ENCODE measurements around the gene CACNA1H. TPM values are rescaled to one million over a fixed set of nuclear protein-coding genes. Genes with fewer than 3 reads are reported as not detected.

Gene CACNA1H
- total RNA-seq, 1 experiment from 2014 or later: 24.3 TPM

DNA sequence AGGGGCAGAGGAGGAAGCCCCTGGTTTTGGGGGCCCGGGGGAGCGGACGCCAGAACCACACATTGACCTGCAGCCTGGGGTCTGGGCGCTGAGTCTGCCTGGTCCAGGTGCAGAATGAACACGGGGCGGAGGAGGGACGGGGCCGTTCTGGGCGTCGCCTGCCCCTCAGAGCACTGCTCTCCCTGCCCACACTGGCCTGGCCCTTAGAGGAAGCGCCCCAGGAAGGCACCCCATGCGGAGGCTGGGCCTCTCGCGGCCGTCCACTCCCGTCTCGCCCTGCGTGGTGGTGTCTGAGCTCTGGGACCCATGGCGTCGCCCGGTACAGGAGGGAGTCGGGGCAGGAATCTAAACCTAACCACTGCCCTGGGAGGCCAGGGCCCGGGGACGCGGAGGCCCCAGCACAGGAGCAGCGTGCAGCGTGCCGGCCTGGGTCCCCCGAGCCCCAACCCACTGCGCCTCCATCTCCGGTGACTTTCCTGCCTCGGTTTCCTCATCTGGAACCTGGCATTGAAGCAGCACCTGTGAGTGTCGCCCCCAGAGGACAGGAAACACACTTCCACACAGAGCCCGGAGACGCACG lies 107.3 kb downstream of the CACNA1H start (continued):
- TF ChIP-seq, protein P1, sequence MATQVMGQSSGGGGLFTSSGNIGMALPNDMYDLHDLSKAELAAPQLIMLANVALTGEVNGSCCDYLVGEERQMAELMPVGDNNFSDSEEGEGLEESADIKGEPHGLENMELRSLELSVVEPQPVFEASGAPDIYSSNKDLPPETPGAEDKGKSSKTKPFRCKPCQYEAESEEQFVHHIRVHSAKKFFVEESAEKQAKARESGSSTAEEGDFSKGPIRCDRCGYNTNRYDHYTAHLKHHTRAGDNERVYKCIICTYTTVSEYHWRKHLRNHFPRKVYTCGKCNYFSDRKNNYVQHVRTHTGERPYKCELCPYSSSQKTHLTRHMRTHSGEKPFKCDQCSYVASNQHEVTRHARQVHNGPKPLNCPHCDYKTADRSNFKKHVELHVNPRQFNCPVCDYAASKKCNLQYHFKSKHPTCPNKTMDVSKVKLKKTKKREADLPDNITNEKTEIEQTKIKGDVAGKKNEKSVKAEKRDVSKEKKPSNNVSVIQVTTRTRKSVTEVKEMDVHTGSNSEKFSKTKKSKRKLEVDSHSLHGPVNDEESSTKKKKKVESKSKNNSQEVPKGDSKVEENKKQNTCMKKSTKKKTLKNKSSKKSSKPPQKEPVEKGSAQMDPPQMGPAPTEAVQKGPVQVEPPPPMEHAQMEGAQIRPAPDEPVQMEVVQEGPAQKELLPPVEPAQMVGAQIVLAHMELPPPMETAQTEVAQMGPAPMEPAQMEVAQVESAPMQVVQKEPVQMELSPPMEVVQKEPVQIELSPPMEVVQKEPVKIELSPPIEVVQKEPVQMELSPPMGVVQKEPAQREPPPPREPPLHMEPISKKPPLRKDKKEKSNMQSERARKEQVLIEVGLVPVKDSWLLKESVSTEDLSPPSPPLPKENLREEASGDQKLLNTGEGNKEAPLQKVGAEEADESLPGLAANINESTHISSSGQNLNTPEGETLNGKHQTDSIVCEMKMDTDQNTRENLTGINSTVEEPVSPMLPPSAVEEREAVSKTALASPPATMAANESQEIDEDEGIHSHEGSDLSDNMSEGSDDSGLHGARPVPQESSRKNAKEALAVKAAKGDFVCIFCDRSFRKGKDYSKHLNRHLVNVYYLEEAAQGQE (IDR thresholded peaks at IDR 0.05; ENCODE audit: low read depth): no peak
- TF ChIP-seq TCF7L2 (IDR thresholded peaks at IDR 0.05; ENCODE audit: borderline replicate concordance, extremely low read depth, insufficient read depth, insufficient read length): no peak

DNA sequence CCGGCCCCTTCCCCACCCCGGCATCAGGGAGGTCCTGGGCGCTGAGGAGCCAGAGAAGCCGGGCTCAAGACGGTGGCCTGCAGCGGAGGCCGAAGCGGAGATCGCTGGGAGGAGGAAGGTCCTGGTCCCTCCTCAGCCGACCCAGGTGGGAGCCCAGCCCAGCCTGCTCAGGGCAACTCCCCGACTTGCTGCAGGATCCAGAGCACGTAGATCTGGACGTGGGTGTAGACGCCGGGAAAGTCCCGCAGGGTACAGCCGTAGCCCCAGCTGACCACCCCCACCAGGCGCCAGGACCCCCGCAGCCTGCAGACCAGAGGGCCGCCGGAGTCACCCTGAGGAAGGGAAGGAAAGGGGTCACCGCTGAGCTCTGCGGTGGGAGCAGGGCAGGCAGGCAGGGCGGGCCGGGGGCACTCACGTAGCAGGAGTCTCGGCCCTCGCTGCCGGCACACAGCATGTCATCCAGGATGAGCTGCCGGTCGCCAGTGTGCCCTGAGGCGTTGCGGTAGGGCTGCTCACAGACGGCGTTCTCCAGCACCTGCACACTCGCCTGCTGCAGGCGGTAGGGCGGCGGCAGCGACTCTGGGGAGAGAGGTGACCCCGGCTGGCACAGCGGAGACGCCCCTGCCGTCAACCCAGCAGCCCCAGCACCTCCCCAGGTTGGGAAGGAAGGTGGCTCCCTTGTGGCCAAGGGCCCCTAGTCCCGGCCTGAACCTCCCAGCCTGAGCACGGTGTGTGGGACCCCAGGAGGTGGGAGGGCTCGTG lies 108.4 kb downstream of the CACNA1H start:
- Histone ChIP-seq H3K79me2 (ENCODE audit: insufficient read depth, low read length) (no peaks in the 10 kb centered on the region), H3K9me2 (ENCODE audit: insufficient read depth) (no peaks in the 10 kb centered on the region), H3K9me3 (ENCODE audit: control insufficient read depth in 1 of 2, insufficient read depth in 1 of 2, low read depth in 1 of 2, low read length in 2 of 2) (no peaks in the 10 kb centered on the region; a peak in 1 of 4 replicates), H2AFZ (ENCODE audit: low read depth, low read length, poor library complexity, severe bottlenecking) (no peak overlapping the region), H3K4me1 (ENCODE audit: control insufficient read depth in 1 of 2, insufficient read depth in 2 of 2, low read length in 2 of 2) (peaks cover 4 to 13% of the 10 kb centered on the region in 2 experiments; a peak in 3 of 4 replicates), H3K27me3 (ENCODE audit: insufficient read depth, low read length) (peaks cover 4% of the 10 kb centered on the region; the same call in 1 of the 2 replicates), H3K4me2 (ENCODE audit: low read length) (no peak overlapping the region), H3K4me3 (replicated peaks in 1 of 2; ENCODE audit: low read depth in 1 of 2, low read length in 2 of 2) (no peak overlapping the region), H3K27ac (ENCODE audit: low read depth, low read length) (no peak overlapping the region), H4K20me1 (ENCODE audit: insufficient read depth) (no peaks in the 10 kb centered on the region), H3K9ac (ENCODE audit: low read length) (no peak overlapping the region), H3K36me3 (ENCODE audit: control insufficient read depth in 1 of 2, insufficient read depth in 2 of 2, low read length in 2 of 2) (no peaks in the 10 kb centered on the region)
- ATAC-seq: no peak
- ChIA-PET RAD21 (ENCODE audit: low non-redundant PET in 1 of 2, low total read pairs in 2 of 2, uncharacterized antibody in 2 of 2, unreplicated experiment in 2 of 2) (no interaction called here), POLR2A (no interaction called here), CTCF (no interaction called here)
- BruUV-seq (replicated peaks): no TSS peak
- DNase-seq (ENCODE audit: low read depth, low spot score): no peak
- intact Hi-C loops (cut with micrococcal nuclease): no loop called here
- TF ChIP-seq, protein P2, sequence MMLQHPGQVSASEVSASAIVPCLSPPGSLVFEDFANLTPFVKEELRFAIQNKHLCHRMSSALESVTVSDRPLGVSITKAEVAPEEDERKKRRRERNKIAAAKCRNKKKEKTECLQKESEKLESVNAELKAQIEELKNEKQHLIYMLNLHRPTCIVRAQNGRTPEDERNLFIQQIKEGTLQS (IDR thresholded peaks at IDR 0.05): no peak
- TF ChIP-seq CEBPB (IDR thresholded peaks at IDR 0.05; ENCODE audit: low read depth) (no peak), FOSL1 (IDR thresholded peaks at IDR 0.05; ENCODE audit: low read depth) (no peak), EZH2 (IDR thresholded peaks at IDR 0.05) (no peak), POLR2AphosphoS5 (IDR thresholded peaks at IDR 0.05; ENCODE audit: low read depth, low read length) (no peak), CBX3 (IDR thresholded peaks at IDR 0.05; ENCODE audit: low read depth) (no peak), TCF7L2 (IDR thresholded peaks at IDR 0.05; ENCODE audit: borderline replicate concordance, extremely low read depth, insufficient read depth, insufficient read length) (no peak), EGR1 (IDR thresholded peaks at IDR 0.05; ENCODE audit: low read depth) (no peak), YY1 (IDR thresholded peaks at IDR 0.05; ENCODE audit: extremely low read depth, insufficient replicate concordance, low read depth, low read length) (no peak), SP1 (IDR thresholded peaks at IDR 0.05; ENCODE audit: low read depth) (no peak)
- TF ChIP-seq, protein P1 (IDR thresholded peaks at IDR 0.05; ENCODE audit: low read depth): no peak
- TF ChIP-seq, protein P3, sequence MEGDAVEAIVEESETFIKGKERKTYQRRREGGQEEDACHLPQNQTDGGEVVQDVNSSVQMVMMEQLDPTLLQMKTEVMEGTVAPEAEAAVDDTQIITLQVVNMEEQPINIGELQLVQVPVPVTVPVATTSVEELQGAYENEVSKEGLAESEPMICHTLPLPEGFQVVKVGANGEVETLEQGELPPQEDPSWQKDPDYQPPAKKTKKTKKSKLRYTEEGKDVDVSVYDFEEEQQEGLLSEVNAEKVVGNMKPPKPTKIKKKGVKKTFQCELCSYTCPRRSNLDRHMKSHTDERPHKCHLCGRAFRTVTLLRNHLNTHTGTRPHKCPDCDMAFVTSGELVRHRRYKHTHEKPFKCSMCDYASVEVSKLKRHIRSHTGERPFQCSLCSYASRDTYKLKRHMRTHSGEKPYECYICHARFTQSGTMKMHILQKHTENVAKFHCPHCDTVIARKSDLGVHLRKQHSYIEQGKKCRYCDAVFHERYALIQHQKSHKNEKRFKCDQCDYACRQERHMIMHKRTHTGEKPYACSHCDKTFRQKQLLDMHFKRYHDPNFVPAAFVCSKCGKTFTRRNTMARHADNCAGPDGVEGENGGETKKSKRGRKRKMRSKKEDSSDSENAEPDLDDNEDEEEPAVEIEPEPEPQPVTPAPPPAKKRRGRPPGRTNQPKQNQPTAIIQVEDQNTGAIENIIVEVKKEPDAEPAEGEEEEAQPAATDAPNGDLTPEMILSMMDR (IDR thresholded peaks at IDR 0.05 in 2 of 3, conservative IDR thresholded peaks at IDR 0.05 in 1 of 3; ENCODE audit: borderline replicate concordance in 1 of 3, insufficient read depth in 1 of 3, low read depth in 2 of 3, low read length in 2 of 3): no peak
